NCI-H446 (cell line): ENCODE results near the gene WDR48.
"Not testable (repeated sequence)": the region's sequence is repeated elsewhere in the genome, so short reads cannot be mapped to it uniquely, and the experiment has no call there.

Experiments
- DNase-seq, 2 experiments: peaks; one replicate each; lab custom pipeline; 2025; lab: John Stamatoyannopoulos, UW

WDR48 gene

DNA sequence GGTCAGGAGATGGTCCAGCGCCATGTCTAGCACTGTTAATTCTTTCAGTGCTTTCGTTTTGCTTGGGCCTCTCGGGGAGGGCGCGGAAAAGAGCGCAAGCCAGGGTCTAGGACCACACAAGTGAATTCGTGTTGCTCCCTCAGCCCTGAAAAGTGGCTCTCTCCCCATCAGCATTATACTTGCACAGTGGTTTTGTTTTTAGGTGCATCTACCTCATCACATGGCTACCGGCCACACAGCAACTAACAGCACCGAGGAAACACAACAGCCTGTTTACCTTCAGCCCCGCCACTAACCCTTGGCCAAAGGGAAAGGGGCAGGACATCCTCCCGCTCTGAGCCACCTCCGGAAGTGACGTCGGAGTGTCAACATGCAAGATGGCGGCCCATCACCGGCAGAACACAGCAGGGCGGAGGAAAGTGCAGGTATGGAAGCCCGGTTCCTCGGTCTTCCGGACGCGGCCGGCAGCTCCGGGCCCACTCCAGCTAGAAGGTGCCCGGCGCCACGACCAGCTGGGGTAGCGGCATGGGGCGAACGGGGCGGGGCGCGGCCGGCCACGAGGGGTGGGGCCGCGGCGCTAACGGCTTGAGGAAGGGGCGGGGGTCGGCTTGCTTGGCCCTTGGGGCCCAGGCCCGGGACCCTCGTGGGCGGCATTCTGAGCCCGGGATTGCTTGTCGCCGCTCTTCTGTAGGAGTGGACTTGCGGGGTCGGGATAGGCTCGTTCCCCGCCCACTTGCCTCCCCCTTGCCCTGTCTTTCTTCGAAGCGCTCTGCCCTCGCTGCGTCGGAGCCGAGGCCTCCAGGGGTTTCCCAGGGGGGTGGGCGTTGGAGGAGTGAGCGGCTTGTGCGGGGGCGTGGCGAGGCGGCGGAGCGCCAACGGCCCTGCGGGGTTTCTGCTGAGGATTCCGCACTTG is at the start of gene WDR48, which contains the start of gene SCN11A:
TSS of gene WDR48 (plus strand) at position 368 of the 913 bp plus-strand sequence. CDS start at position 378, 10 bp downstream.
TSS of gene SCN11A (minus strand) at position 296 of the 913 bp plus-strand sequence. CDS start 101,582 bp downstream, outside the sequence.
- peak; percentile 63 to 81 for DNase-seq

DNA sequence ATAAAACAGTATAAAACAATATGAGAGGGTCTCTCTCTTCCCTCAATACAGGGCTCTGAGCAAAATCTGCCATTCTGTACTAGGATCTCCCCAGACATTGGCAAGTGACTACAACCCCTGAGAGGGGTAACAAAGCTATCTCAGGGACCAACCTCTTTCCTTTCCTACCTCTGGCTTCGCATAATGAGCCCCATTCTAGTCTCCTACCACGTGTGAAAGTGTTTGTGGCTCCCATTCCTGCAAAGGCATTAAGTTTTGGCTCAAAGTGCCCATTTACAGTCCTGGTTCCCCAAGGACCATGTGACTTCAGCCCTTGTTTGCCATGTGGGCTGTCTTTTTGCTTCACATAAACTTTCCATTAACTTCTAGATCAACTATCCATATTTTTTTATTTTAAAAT is 46.5 kb upstream of the WDR48 start:
- DNase-seq = no peak

- no peak for DNase-seq
These were observed 40.6 kb upstream of the WDR48 start for GRCh38 chr3:39011191-39011736.

GRCh38 chr3:39013289-39013688 is 38.5 kb upstream of the WDR48 start:
- DNase-seq = no peak

GRCh38 chr3:39013921-39014509 is 37.8 kb upstream of the WDR48 start:
- no peak for DNase-seq

GRCh38 chr3:39015418-39015817 is 36.4 kb upstream of the WDR48 start:
- DNase-seq = no peak

DNA sequence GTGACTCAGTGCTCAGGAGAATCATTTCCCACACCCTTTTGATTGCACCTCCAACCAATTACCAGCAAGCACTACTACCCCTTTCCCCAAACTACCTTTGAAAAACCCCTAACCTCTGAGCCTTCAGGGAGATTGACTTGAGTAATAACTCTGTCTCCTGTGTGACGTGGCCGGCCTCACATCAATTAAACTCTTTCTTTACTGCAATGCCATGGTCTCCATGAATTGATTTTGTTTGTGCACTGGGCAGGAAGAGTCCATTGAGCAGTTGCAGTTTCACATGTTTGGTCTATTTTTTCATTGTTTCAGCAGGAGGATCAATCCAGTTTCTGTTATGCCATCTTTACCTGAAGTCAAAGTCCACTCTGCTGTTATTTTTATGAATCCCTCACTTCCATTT is 32.5 kb upstream of the WDR48 start:
- no peak for DNase-seq

DNA sequence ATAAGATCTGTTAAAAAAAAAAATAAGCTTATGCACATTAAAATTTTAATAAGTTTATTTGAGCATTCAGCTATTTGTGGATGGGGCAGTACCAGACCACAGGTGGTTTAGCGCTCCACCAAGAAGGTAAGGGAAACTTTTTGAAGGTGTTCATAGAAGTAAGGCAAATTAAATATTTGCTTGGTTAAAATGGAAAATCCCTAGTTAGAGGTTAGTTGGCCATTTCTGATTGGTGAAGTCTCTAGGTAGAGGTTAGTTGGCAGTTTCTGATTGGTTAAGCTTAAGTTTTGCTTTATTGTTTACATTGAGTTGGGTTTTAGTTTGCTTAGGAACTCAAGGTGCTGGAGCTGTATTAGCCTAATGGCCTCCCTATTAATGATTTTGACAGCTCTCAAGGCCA is 30.8 kb upstream of the WDR48 start:
- DNase-seq = no peak

GRCh38 chr3:39021465-39022285 is 30.1 kb upstream of the WDR48 start:
- DNase-seq = no peak

DNA sequence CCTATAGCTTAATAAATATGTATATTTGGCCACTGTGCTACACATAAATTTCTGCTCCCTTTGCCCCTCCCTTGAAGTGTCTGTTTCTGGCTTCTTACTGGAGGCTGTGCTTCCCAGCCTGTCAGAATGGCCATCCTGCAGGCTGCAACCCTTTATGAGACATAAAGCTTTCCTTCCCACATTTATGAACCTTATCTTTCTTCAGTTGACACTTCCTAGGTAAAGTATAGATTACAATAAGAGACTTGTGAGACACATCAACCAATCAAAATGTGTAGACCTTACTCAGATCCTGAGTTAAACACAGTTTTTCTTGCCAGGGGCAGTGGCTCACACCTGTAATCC is 29.6 kb upstream of the WDR48 start:
- no peak for DNase-seq

DNA sequence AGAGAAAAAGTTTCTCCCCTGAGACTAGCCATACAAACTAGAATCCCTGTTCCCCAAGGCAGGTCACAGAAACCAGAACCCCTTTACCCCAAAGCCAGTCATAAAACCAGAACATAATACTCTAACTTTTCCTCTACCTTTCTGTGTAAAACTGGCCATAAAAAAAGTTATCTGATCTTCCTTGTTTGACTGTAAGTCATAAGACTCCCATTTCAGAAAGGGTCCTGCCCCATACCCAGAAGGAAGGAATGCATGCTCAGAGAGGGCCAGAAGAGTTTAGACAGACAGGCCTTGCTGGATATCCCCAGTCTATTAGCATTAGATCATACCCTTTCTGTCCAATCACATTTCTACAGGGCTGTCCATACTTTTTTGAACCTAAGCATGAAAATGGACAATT is 27.3 kb upstream of the WDR48 start:
- DNase-seq = no peak

GRCh38 chr3:39025222-39025970 is 26.4 kb upstream of the WDR48 start:
- DNase-seq = no peak

GRCh38 chr3:39028546-39028945 is 23.3 kb upstream of the WDR48 start:
- no peak for DNase-seq

- DNase-seq = no peak
These were observed 22.3 kb upstream of the WDR48 start for GRCh38 chr3:39029556-39029955.

GRCh38 chr3:39038165-39038564 is 13.7 kb upstream of the WDR48 start:
- no peak for DNase-seq

DNA sequence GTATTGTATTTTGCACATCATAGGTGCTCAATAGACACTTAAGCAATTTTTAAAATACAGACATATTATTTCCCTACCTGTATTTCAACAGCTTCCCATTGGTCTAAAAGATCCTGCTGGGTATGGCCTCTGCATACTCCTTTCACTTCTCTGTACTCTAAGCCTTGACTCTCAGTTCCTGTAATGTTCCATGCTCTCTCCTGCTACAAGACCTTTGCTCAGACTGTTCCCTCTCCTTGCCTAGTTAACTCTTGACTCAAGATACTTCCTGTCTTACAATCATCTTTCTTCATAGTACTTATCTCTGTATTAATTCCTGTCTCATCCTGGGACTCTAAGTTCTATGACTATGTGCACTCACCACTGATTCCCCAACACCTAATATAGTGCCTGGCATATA is 1.8 kb upstream of the WDR48 start:
- DNase-seq = no peak

DNA sequence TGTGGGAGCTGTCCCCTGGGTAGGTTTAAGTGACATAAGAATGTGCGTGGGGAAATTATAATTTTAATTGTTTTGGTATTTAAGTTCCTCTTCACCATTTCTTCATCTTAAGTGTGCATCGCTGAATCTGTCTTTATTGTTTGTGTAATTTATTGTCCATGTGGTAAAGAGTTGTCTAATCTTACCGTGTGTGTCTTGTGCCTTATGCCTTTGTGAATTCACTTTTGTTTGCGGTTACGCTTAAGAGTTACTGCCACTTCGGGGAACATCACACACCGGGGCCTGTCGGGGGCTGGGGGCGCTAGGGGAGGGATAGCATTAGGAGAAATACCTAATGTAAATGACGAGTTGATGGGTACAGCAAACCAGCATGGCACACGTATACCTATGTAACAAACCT is 767 bp downstream of the WDR48 start:
- DNase-seq = no peak

GRCh38 chr3:39053696-39054095 is 1.9 kb downstream of the WDR48 start:
- no peak for DNase-seq

DNA sequence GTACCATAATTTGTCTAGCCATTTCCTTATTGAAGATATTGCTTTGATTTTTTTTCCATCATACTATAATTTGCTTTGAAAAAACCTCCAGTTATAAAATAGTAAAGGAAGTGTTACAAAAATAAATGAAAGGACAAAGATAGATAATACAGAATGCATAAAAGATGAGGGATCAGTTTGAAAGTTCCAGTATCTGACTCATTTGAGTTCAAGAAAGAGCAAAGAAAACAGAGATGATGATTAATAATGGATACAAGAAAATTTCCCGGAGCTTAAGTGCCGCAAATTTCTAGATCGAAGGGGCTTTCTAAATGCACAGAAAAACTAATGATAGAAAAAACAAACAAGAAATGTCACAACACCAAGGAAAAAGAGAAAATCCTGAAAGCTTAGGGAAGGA is 4.3 kb downstream of the WDR48 start:
- DNase-seq = no peak

DNA sequence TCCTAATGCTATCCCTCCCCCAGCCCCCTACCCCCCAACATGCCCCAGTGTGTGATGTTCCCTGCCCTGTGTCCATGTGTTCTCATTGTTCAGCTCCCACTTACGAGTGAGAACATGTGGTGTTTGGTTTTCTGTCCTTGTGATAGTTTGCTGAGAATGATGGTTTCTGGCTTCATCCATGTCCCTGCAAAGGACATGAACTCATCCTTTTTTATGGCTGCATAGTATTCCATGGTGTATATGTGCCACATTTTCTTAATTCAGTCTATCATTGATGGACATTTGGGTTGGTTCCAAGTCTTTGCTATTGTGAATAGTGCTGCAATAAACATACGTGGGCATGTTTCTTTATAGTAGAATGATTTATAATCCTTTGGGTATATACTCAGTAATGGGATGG is 9.4 kb downstream of the WDR48 start:
- DNase-seq = not testable (repeated sequence)

DNA sequence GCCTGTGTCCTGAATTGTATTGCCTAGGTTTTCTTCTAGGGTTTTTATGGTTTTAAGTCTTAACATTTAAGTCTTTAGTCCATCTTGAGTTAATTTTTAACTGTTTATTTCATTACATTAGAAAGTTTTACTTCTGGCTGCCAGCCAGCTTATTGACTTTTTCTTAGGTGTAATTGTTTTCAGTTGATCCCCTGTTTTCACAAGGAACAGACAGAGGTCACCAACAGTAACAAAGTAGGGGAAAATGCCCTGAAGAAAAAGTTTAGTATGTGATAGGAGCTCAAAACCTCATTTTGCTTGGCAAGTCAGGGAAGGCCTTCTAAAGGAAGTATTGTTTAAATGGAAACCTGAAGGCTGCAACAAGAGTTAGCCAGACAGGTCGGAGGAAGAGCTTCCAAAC is 10.4 kb downstream of the WDR48 start:
- DNase-seq = no peak

- no peak for DNase-seq
These were observed 11.3 kb downstream of the WDR48 start for GRCh38 chr3:39063143-39063542.
